GM12878 (cell line): ENCODE results near the gene GATA2.

Source experiments
- EP300 ChIP-seq, 2 experiments: fragments of 150-350 bp in 1 of 2; IDR thresholded peaks; 2 replicates each; pipeline ENCODE4 v1.6.1; 2011 to 2012; ENCODE audit warnings: low read depth in 2 of 2, low read length in 2 of 2, borderline replicate concordance in 1 of 2, improper control_type of control experiment in 1 of 2, inconsistent platforms in 1 of 2; ENCODE audit not compliant: control insufficient read depth in 1 of 2
- ESRRA ChIP-seq: IDR thresholded peaks from 2 replicates; pipeline ENCODE4 v1.6.1; 2012; ENCODE audit warnings: mild to moderate bottlenecking, low read length, improper control_type of control experiment
- EZH2 ChIP-seq: IDR thresholded peaks from 2 replicates; pipeline ENCODE4 v1.6.1; 2012; ENCODE audit warnings: low read depth, mild to moderate bottlenecking, control low read depth, inconsistent platforms, low read length, borderline replicate concordance; ENCODE audit not compliant: control insufficient read depth
- KAT2A ChIP-seq: conservative IDR thresholded peaks from 2 replicates; pipeline ENCODE4 v1.6.1; 2011; ENCODE audit warnings: low read depth, low read length; ENCODE audit not compliant: control insufficient read depth
- NBN ChIP-seq: fragments of 450-650 bp; IDR thresholded peaks from 2 replicates; pipeline ENCODE4 v1.6.1; 2016
- POLR2A ChIP-seq: IDR thresholded peaks from 2 replicates; pipeline ENCODE4 v1.6.1; 2011; ENCODE audit warnings: low read depth, mild to moderate bottlenecking, low read length
- POLR2AphosphoS5 ChIP-seq: IDR thresholded peaks from 2 replicates; pipeline ENCODE4 v1.6.1; 2011; ENCODE audit warnings: mild to moderate bottlenecking, low read length, inconsistent platforms
- RAD51 ChIP-seq: fragments of 450-650 bp; IDR thresholded peaks from 2 replicates; pipeline ENCODE4 v1.6.1; 2016; ENCODE audit warnings: moderate library complexity, mild to moderate bottlenecking, inconsistent platforms
- TF ChIP-seq, protein P1 (sequence below): fragments of 450-650 bp; conservative IDR thresholded peaks from 2 replicates; pipeline ENCODE4 v1.6.1; 2017; ENCODE audit warnings: mild to moderate bottlenecking, moderate library complexity
- TF ChIP-seq, protein P2 (sequence below), 3 experiments: IDR thresholded peaks in 2 of 3; conservative IDR thresholded peaks in 1 of 3; 2 replicates each; pipeline ENCODE4 v1.5.1; 2011; ENCODE audit warnings: low read depth in 3 of 3, low read length in 3 of 3, mild to moderate bottlenecking in 3 of 3, control low read depth in 2 of 3, moderate library complexity in 2 of 3, inconsistent platforms in 1 of 3, mixed read lengths in 1 of 3; ENCODE audit not compliant: control insufficient read depth in 2 of 3, insufficient read depth in 1 of 3; ENCODE audit errors: extremely low read depth in 1 of 3

DNA sequence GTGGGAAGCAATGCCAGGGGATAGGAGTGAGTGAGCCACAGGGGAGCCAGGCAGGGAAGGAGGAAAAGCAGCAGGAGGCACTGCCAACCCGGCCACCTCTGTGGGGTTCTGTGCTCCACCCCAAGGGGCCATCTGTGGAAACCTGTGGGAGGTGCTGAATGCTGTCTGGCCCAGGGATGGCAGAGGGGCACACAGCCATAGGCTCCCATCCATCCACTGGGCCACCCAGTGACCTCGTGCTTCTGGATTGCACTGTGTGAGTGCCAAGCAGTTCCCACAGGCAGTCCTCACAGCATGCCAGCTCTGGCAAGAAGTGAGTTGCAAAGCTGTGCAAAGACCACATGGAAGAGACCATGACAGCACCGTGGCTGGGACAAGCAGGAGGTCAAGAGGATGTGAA lies 53.8 kb downstream of the GATA2 start:
- TF ChIP-seq, protein P1, sequence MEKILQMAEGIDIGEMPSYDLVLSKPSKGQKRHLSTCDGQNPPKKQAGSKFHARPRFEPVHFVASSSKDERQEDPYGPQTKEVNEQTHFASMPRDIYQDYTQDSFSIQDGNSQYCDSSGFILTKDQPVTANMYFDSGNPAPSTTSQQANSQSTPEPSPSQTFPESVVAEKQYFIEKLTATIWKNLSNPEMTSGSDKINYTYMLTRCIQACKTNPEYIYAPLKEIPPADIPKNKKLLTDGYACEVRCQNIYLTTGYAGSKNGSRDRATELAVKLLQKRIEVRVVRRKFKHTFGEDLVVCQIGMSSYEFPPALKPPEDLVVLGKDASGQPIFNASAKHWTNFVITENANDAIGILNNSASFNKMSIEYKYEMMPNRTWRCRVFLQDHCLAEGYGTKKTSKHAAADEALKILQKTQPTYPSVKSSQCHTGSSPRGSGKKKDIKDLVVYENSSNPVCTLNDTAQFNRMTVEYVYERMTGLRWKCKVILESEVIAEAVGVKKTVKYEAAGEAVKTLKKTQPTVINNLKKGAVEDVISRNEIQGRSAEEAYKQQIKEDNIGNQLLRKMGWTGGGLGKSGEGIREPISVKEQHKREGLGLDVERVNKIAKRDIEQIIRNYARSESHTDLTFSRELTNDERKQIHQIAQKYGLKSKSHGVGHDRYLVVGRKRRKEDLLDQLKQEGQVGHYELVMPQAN = no peak
- TF ChIP-seq RAD51 = no peak
- TF ChIP-seq, protein P2, sequence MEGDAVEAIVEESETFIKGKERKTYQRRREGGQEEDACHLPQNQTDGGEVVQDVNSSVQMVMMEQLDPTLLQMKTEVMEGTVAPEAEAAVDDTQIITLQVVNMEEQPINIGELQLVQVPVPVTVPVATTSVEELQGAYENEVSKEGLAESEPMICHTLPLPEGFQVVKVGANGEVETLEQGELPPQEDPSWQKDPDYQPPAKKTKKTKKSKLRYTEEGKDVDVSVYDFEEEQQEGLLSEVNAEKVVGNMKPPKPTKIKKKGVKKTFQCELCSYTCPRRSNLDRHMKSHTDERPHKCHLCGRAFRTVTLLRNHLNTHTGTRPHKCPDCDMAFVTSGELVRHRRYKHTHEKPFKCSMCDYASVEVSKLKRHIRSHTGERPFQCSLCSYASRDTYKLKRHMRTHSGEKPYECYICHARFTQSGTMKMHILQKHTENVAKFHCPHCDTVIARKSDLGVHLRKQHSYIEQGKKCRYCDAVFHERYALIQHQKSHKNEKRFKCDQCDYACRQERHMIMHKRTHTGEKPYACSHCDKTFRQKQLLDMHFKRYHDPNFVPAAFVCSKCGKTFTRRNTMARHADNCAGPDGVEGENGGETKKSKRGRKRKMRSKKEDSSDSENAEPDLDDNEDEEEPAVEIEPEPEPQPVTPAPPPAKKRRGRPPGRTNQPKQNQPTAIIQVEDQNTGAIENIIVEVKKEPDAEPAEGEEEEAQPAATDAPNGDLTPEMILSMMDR (IDR thresholded peaks at IDR 0.05 in 2 of 3, conservative IDR thresholded peaks at IDR 0.05 in 1 of 3; ENCODE audit: control insufficient read depth in 2 of 3, extremely low read depth in 1 of 3, insufficient read depth in 1 of 3, low read depth in 3 of 3, low read length in 3 of 3) = no peak
- no peak for TF ChIP-seq EZH2
- no peak for TF ChIP-seq POLR2AphosphoS5
- no peak for TF ChIP-seq EP300 (IDR thresholded peaks at IDR 0.05; ENCODE audit: borderline replicate concordance in 1 of 2, control insufficient read depth in 1 of 2, low read depth in 2 of 2, low read length in 2 of 2)
- TF ChIP-seq ESRRA = no peak
- no peak for TF ChIP-seq KAT2A
- TF ChIP-seq NBN = no peak
- TF ChIP-seq POLR2A = no peak
